Endothelial cell of umbilical vein (primary cell): ENCODE results near the gene CELSR1. TPM values are rescaled to one million over a fixed set of nuclear protein-coding genes. Genes with fewer than 3 reads are reported as not detected.

Experiments used
- BruUV-seq: library from RNA; stranded (reverse); fragments of 400-500 nt; replicated peaks from 2 replicates; lab custom pipeline; 2021; lab: Mats Ljungman, UMichigan
- CTCF ChIA-PET: fragments of 300-600, 350-600 bp; sonication (Branson Sonifier 250); formaldehyde crosslinking; loops from one replicate; lab custom pipeline; 2021; ENCODE audit warnings: antibody characterized with exemption, inconsistent platforms; lab: Charles Lee
- POLR2A ChIA-PET: fragments of 300-600, 350-600 bp; sonication (Branson Sonifier 250); formaldehyde crosslinking; loops from one replicate; lab custom pipeline; 2021; ENCODE audit warnings: antibody characterized with exemption, inconsistent platforms; lab: Charles Lee
- DNase-seq: peaks from one replicate; pipeline ENCODE4 v3.0.0-alpha.2; 2011; ENCODE audit warnings: low read depth, low spot score
- FAIRE-seq: peaks from 2 replicates; lab custom pipeline; 2011; peaks lifted over from hg19 to GRCh38; lab: Jason Lieb, UNC
- H2AFZ ChIP-seq: 2 replicates; pipeline ENCODE4 v1.6.0; 2012; ENCODE audit warnings: low read depth, low read length, control low read depth, inconsistent platforms
- H3K27ac ChIP-seq: 2 replicates; pipeline ENCODE4 v1.5.1; 2011; ENCODE audit warnings: low read depth, mild to moderate bottlenecking, control low read depth, low read length, moderate library complexity; ENCODE audit not compliant: insufficient read depth
- H3K27me3 ChIP-seq, 2 experiments: 2 replicates each; pipeline versions ENCODE4 v1.6.0 to v1.6.1; 2011; ENCODE audit warnings: low read length in 2 of 2, mixed read lengths in 1 of 2; ENCODE audit not compliant: control insufficient read depth in 2 of 2, insufficient read depth in 2 of 2
- H3K36me3 ChIP-seq, 2 experiments: 2 replicates in 1 of 2; 3 replicates in 1 of 2; pipeline ENCODE4 v1.5.1; 2011; ENCODE audit warnings: low read length in 2 of 2, mild to moderate bottlenecking in 1 of 2, moderate library complexity in 1 of 2; ENCODE audit not compliant: control insufficient read depth in 2 of 2, insufficient read depth in 2 of 2; ENCODE audit errors: extremely low read depth in 1 of 2
- H3K4me1 ChIP-seq: 3 replicates; pipeline ENCODE4 v1.5.1; 2011; ENCODE audit warnings: mild to moderate bottlenecking, low read length; ENCODE audit not compliant: control insufficient read depth, insufficient read depth; ENCODE audit errors: extremely low read depth
- H3K4me2 ChIP-seq: 2 replicates; pipeline ENCODE4 v1.6.1; 2011; ENCODE audit warnings: low read length, control low read depth, mixed read lengths; ENCODE audit not compliant: insufficient read depth
- H3K4me3 ChIP-seq, 3 experiments: fragments of 200-600 bp in 1 of 3; sonication (generic), shearing (Covaris generic) in 1 of 3; replicated peaks in 1 of 3; 2 replicates each; pipeline ENCODE4 v1.5.1; 2011 to 2016; ENCODE audit warnings: control low read depth in 3 of 3, low read length in 3 of 3, mild to moderate bottlenecking in 2 of 3, inconsistent platforms in 1 of 3, low read depth in 1 of 3, moderate library complexity in 1 of 3; ENCODE audit not compliant: insufficient read depth in 1 of 3
- H3K79me2 ChIP-seq: 2 replicates; pipeline ENCODE4 v1.6.0; 2012; ENCODE audit warnings: low read length, inconsistent platforms; ENCODE audit not compliant: control insufficient read depth, insufficient read depth
- H3K9ac ChIP-seq: replicated peaks from 2 replicates; pipeline ENCODE3; 2011; ENCODE audit warnings: low read length, control low read depth; ENCODE audit not compliant: insufficient read depth; ENCODE audit errors: extremely low read depth
- H3K9me1 ChIP-seq: replicated peaks from 3 replicates; pipeline ENCODE4 v1.6.0; 2011; ENCODE audit warnings: mild to moderate bottlenecking, low read length; ENCODE audit not compliant: control insufficient read depth, insufficient read depth; ENCODE audit errors: extremely low read depth
- H3K9me3 ChIP-seq: replicated peaks from 2 replicates; pipeline ENCODE4 v1.5.1; 2012; ENCODE audit warnings: low read length, inconsistent platforms; ENCODE audit not compliant: control insufficient read depth, insufficient read depth
- H4K20me1 ChIP-seq: replicated peaks from 2 replicates; pipeline ENCODE3; 2011; ENCODE audit warnings: mild to moderate bottlenecking, low read length; ENCODE audit not compliant: control insufficient read depth, insufficient read depth; ENCODE audit errors: extremely low read depth
- EZH2 ChIP-seq: IDR thresholded peaks from 2 replicates; pipeline ENCODE4 v1.6.1; 2012; ENCODE audit warnings: borderline replicate concordance, low read depth, mild to moderate bottlenecking, moderate library complexity, low read length, inconsistent platforms; ENCODE audit not compliant: severe bottlenecking
- FOS ChIP-seq: IDR thresholded peaks from 2 replicates; pipeline ENCODE4 v1.6.1; 2011; ENCODE audit warnings: mild to moderate bottlenecking, low read length, moderate library complexity, borderline replicate concordance; ENCODE audit not compliant: insufficient read depth
- GATA2 ChIP-seq: IDR thresholded peaks from 2 replicates; pipeline ENCODE4 v1.7.0; 2011; ENCODE audit warnings: low read depth, mild to moderate bottlenecking, moderate library complexity, mixed read lengths, low read length; ENCODE audit not compliant: insufficient read length, insufficient read depth
- JUN ChIP-seq: IDR thresholded peaks from 2 replicates; pipeline ENCODE4 v1.6.1; 2011; ENCODE audit warnings: borderline replicate concordance, low read depth; ENCODE audit not compliant: insufficient read length, insufficient read depth
- MYC ChIP-seq: IDR thresholded peaks from one replicate; pipeline ENCODE4 v1.6.1; 2011; ENCODE audit warnings: mild to moderate bottlenecking, low read depth, low read length
- POLR2A ChIP-seq: IDR thresholded peaks from 2 replicates; pipeline ENCODE4 v1.6.1; 2012; ENCODE audit warnings: low read depth, mild to moderate bottlenecking, control low read depth, low read length
- POLR2AphosphoS5 ChIP-seq: IDR thresholded peaks from 2 replicates; pipeline ENCODE4 v1.6.1; 2012; ENCODE audit warnings: low read depth, mild to moderate bottlenecking, control low read depth, low read length, moderate library complexity; ENCODE audit not compliant: insufficient read depth
- dilution Hi-C: fragments of 300-500 bp; cut with MboI; formaldehyde crosslinking; loops from one replicate; pipeline ENCODE4 v1.15.0; 2019; ENCODE audit warnings: low sequenced_read_pairs; ENCODE audit not compliant: extremely low pct_ligation_motif_present
- intact Hi-C: fragments of 100-400 bp; cut with micrococcal nuclease; formaldehyde crosslinking; loops from one replicate; pipeline ENCODE4 v1.10.0; 2022
- polyA plus RNA-seq, 4 experiments: library from polyadenylated mRNA; depleted of rRNA in 3 of 4; stranded (reverse) in 3 of 4; unstranded in 1 of 4; fragments of >200 nt; gene quantifications; 2 replicates each; pipeline versions ENCODE4 v1.2.1 to v1.2.3, GENCODE V29; 2011 to 2012; ENCODE audit warnings: missing spikeins in 1 of 4
- total RNA-seq: library from RNA; stranded (reverse); gene quantifications from 2 replicates; pipeline ENCODE4 v1.2.3, GENCODE V29; 2021
- TF ChIP-seq, protein P1 (sequence below): IDR thresholded peaks from 2 replicates; pipeline ENCODE4 v1.6.1; 2011; ENCODE audit not compliant: insufficient read depth, insufficient read length
- TF ChIP-seq, protein P2 (sequence below), 2 donors: IDR thresholded peaks; 1 replicate in 1 of 2; 2 replicates in 1 of 2; pipeline ENCODE4 v1.5.1; 2011; ENCODE audit warnings: low read length in 2 of 2, mild to moderate bottlenecking in 2 of 2, moderate library complexity in 2 of 2, control low read depth in 1 of 2, inconsistent platforms in 1 of 2, low read depth in 1 of 2; ENCODE audit not compliant: insufficient read depth in 1 of 2; ENCODE audit errors: extremely low read depth in 1 of 2

The CELSR1 gene
- total and polyA plus RNA-seq, 2 donors (not counting 3 experiments of a cell fraction or from before 2014, with no cell fraction given): 3.7 to 5.4 TPM

DNA sequence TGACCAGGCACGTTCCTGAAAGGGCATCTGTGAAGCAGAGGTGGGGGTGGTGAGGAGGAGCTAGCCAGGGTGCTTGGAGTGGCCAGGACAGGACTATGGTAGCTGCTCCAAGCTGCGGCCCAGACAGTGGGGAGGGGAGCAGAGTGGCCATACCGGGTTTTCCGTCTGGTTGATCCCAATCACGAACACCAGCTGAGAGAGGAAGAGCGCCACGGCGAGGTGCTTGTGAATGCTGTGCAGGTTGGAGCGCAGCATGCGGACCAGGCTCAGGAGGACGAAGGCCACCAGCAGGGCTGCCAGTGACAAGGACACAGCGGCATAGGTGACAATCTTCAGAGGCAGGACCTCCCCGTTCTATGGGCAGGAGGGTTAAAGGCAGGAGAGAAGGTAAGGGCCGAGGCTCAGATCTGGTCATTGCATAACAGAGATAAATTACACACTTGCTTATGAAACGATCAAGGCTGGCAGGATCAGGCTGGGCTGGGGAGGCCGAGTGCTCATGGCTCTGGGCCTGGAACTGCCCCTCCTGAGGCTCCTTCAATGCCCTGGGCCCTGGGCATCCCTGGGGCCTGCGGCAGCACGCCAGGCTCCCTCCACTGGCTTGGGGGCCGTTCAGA lies 160.4 kb downstream of the CELSR1 start:
- H3K9me3 ChIP-seq: no peaks in the 10 kb centered on the region
- no peak overlapping the region for H3K4me3 ChIP-seq
- dilution Hi-C loops: no loop called here
- TF ChIP-seq, protein P1, sequence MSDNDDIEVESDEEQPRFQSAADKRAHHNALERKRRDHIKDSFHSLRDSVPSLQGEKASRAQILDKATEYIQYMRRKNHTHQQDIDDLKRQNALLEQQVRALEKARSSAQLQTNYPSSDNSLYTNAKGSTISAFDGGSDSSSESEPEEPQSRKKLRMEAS: no peak
- TF ChIP-seq JUN: no peak
- no peak for TF ChIP-seq GATA2
- TF ChIP-seq, protein P2, sequence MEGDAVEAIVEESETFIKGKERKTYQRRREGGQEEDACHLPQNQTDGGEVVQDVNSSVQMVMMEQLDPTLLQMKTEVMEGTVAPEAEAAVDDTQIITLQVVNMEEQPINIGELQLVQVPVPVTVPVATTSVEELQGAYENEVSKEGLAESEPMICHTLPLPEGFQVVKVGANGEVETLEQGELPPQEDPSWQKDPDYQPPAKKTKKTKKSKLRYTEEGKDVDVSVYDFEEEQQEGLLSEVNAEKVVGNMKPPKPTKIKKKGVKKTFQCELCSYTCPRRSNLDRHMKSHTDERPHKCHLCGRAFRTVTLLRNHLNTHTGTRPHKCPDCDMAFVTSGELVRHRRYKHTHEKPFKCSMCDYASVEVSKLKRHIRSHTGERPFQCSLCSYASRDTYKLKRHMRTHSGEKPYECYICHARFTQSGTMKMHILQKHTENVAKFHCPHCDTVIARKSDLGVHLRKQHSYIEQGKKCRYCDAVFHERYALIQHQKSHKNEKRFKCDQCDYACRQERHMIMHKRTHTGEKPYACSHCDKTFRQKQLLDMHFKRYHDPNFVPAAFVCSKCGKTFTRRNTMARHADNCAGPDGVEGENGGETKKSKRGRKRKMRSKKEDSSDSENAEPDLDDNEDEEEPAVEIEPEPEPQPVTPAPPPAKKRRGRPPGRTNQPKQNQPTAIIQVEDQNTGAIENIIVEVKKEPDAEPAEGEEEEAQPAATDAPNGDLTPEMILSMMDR (IDR thresholded peaks at IDR 0.05; ENCODE audit: extremely low read depth in 1 of 2, insufficient read depth in 1 of 2, low read depth in 1 of 2, low read length in 2 of 2): no peak
- TF ChIP-seq POLR2A: no peak
- TF ChIP-seq FOS: no peak
- no peak for TF ChIP-seq POLR2AphosphoS5
- no peak for TF ChIP-seq MYC
- TF ChIP-seq EZH2: no peak
- no peaks in the 10 kb centered on the region for H3K79me2 ChIP-seq
- no peaks in the 10 kb centered on the region for H3K9me1 ChIP-seq
- no peaks in the 10 kb centered on the region for H3K27me3 ChIP-seq
- no peak overlapping the region for H2AFZ ChIP-seq
- DNase-seq: no peak
- H3K36me3 ChIP-seq: no peaks in the 10 kb centered on the region
- no peak overlapping the region for H3K9ac ChIP-seq
- intact Hi-C loops: no loop called here
- ChIA-PET POLR2A (no interaction called here), CTCF (interaction anchor here (2.3 kb wide), 1 partner anchor 9 kb away, joined by 10 read pairs; no protein-coding TSS in a partner anchor)
- FAIRE-seq: no peak
- no peak overlapping the region for H3K27ac ChIP-seq
- no TSS peak for BruUV-seq
- H4K20me1 ChIP-seq: no peaks in the 10 kb centered on the region
- H3K4me1 ChIP-seq: peaks cover 6% of the 10 kb centered on the region
- H3K4me2 ChIP-seq: no peak overlapping the region
